CD14-positive monocyte (primary cell): ENCODE results near the gene GLOD5. TPM values are rescaled to one million over a fixed set of nuclear protein-coding genes. Genes with fewer than 3 reads are reported as not detected.

Source experiments
- DNase-seq, 3 donors: peaks; one replicate each; pipeline ENCODE4 v3.0.0-alpha.2; 2011 to 2022
- H2AFZ ChIP-seq: 2 replicates; pipeline ENCODE4 v1.6.0; 2012; ENCODE audit warnings: mild to moderate bottlenecking, low read depth, low read length, inconsistent platforms; ENCODE audit not compliant: insufficient read depth, poor library complexity, severe bottlenecking
- H3K27ac ChIP-seq, 2 donors: 1 replicate in 1 of 2; 2 replicates in 1 of 2; pipeline ENCODE4 v1.5.1; 2012 to 2013; ENCODE audit warnings: low read length in 2 of 2, control low read depth in 1 of 2, inconsistent platforms in 1 of 2, low read depth in 1 of 2, mild to moderate bottlenecking in 1 of 2
- H3K27me3 ChIP-seq, 2 donors: one replicate each; pipeline versions ENCODE4 v1.6.0 to v1.6.1; 2011 to 2013; ENCODE audit warnings: low read length in 2 of 2; ENCODE audit not compliant: control insufficient read depth in 2 of 2, insufficient read depth in 2 of 2
- H3K36me3 ChIP-seq, 2 donors: replicated peaks in 1 of 2; 1 replicate in 1 of 2; 2 replicates in 1 of 2; pipeline versions ENCODE4 v1.5.1 to v1.6.1; 2012 to 2013; ENCODE audit warnings: low read length in 2 of 2, control low read depth in 1 of 2, inconsistent platforms in 1 of 2, mild to moderate bottlenecking in 1 of 2; ENCODE audit not compliant: insufficient read depth in 2 of 2, control insufficient read depth in 1 of 2
- H3K4me1 ChIP-seq, 2 donors: 1 replicate in 1 of 2; 2 replicates in 1 of 2; pipeline versions ENCODE4 v1.5.1 to v1.6.1; 2012 to 2013; ENCODE audit warnings: low read length in 2 of 2, control low read depth in 1 of 2, inconsistent platforms in 1 of 2, mild to moderate bottlenecking in 1 of 2, moderate library complexity in 1 of 2; ENCODE audit not compliant: insufficient read depth in 2 of 2, control insufficient read depth in 1 of 2
- H3K4me2 ChIP-seq: replicated peaks from 2 replicates; pipeline ENCODE3; 2012; ENCODE audit warnings: low read length, moderate library complexity, mild to moderate bottlenecking; ENCODE audit not compliant: poor library complexity, severe bottlenecking; ENCODE audit errors: extremely low read depth
- H3K4me3 ChIP-seq, 3 experiments: fragments of 200-600 bp in 1 of 3; sonication (generic) in 1 of 3; replicated peaks in 1 of 3; 1 replicate in 2 of 3; 2 replicates in 1 of 3; pipeline ENCODE4 v1.5.1; 2011 to 2013; ENCODE audit warnings: low read length in 3 of 3, mild to moderate bottlenecking in 3 of 3, control low read depth in 2 of 3, low read depth in 2 of 3, inconsistent platforms in 1 of 3, moderate library complexity in 1 of 3
- H3K79me2 ChIP-seq: 2 replicates; pipeline ENCODE4 v1.6.0; 2012; ENCODE audit warnings: mild to moderate bottlenecking, control low read depth, inconsistent platforms, low read length, moderate library complexity; ENCODE audit not compliant: insufficient read depth
- H3K9ac ChIP-seq: 2 replicates; pipeline ENCODE4 v1.6.0; 2017; ENCODE audit warnings: low read length, mild to moderate bottlenecking; ENCODE audit not compliant: insufficient read depth, poor library complexity, severe bottlenecking
- H3K9me3 ChIP-seq, 2 donors: replicated peaks in 1 of 2; 1 replicate in 1 of 2; 2 replicates in 1 of 2; pipeline versions ENCODE4 v1.5.1 to v1.6.1; 2012 to 2013; ENCODE audit warnings: low read length in 2 of 2, control low read depth in 1 of 2; ENCODE audit not compliant: control insufficient read depth in 1 of 2, insufficient read depth in 1 of 2
- H4K20me1 ChIP-seq: 2 replicates; pipeline ENCODE4 v1.6.0; 2012; ENCODE audit warnings: mild to moderate bottlenecking, low read length, control low read depth, moderate library complexity; ENCODE audit not compliant: insufficient read depth
- H3K27ac Mint-ChIP-seq, 7 donors: one replicate each; pipeline ENCODE4 v1.8.0; 2020; ENCODE audit warnings: mild to moderate bottlenecking in 7 of 7, mixed read lengths in 7 of 7, moderate library complexity in 6 of 7, inconsistent platforms in 2 of 7
- H3K27me3 Mint-ChIP-seq, 3 donors: one replicate each; pipeline ENCODE4 v1.8.0; 2021 to 2022; ENCODE audit warnings: low read depth in 3 of 3, mild to moderate bottlenecking in 3 of 3, mixed read lengths in 3 of 3, moderate library complexity in 3 of 3, inconsistent platforms in 1 of 3
- H3K36me3 Mint-ChIP-seq, 2 donors: one replicate each; pipeline ENCODE4 v1.8.0; 2020; ENCODE audit warnings: mixed read lengths in 2 of 2, inconsistent platforms in 1 of 2, mild to moderate bottlenecking in 1 of 2
- H3K4me1 Mint-ChIP-seq: one replicate; pipeline ENCODE4 v1.8.0; 2020; ENCODE audit warnings: mild to moderate bottlenecking, mixed read lengths
- H3K4me3 Mint-ChIP-seq, 2 donors: one replicate each; pipeline ENCODE4 v1.8.0; 2020; ENCODE audit warnings: mild to moderate bottlenecking in 2 of 2, mixed read lengths in 2 of 2, moderate library complexity in 1 of 2
- H3K9me3 Mint-ChIP-seq, 7 donors: one replicate each; pipeline ENCODE4 v1.8.0; 2020 to 2022; ENCODE audit warnings: mixed read lengths in 7 of 7, mild to moderate bottlenecking in 6 of 7, moderate library complexity in 6 of 7, inconsistent platforms in 2 of 7
- WGBS: methylation state at CpG from one replicate; pipeline ENCODE4 v1.1.5; 2013; ENCODE audit warnings: missing lambda C conversion rate; ENCODE audit not compliant: insufficient coverage; 5-methylcytosine and 5-hydroxymethylcytosine counted together
- intact Hi-C, 2 donors: fragments of 100-400 bp; cut with micrococcal nuclease; formaldehyde crosslinking; loops; one replicate each; pipeline versions ENCODE4 v1.15.0 to v1.15.1; 2023
- polyA plus RNA-seq, 3 donors: library from polyadenylated mRNA; depleted of rRNA in 1 of 3; unstranded in 2 of 3; stranded (reverse) in 1 of 3; fragments of 300-500 nt in 2 of 3; fragments of >200 nt in 1 of 3; fragmentation: Illumina TruSeq in 2 of 3; gene quantifications; 1 replicate in 2 of 3; 2 replicates in 1 of 3; pipeline ENCODE4 v1.2.3, GENCODE V29; 2012 to 2021
- TF ChIP-seq, protein P1 (sequence below): fragments of 200-600 bp; IDR thresholded peaks from one replicate; pipeline ENCODE4 v1.8.0; 2022; ENCODE audit warnings: antibody characterized with exemption, mild to moderate bottlenecking

The GLOD5 gene
- polyA plus RNA-seq, 3 donors, result not detected

- intact Hi-C loops, result no loop called here
- no CpG with 5 or more reads among the region's 6 CpGs for WGBS
- H3K9me3 Mint-ChIP-seq, result peaks cover 0 to 4% (median 0%) of the 10 kb centered on the region in 7 donors
Observed at GRCh38 chrX:48781705-48782104, 20.2 kb downstream of the GLOD5 start.

DNA sequence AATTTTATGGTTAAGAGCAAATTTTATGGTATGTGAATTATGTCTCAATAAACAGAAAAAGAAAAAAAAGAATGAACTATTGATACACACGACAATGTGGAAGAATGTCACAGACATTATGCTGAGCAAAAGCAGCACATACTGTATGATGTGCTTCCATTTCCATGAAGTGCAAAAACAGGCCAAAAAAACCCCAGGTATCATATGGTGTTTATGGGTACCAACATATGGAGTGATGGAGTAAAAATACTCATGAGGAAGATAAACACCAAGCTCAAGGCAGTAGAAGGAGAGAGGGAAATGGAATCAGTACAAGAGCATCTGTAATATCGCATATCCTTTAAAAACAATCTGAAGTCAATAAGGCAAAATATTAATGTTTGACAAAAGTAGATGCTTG lies 20.7 kb downstream of the GLOD5 start:
- Histone ChIP-seq H3K9ac (no peak overlapping the region), H3K4me1 (no peaks in the 10 kb centered on the region), H2AFZ (no peak overlapping the region), H3K27me3 (no peaks in the 10 kb centered on the region), H4K20me1 (no peaks in the 10 kb centered on the region), H3K79me2 (no peaks in the 10 kb centered on the region), H3K4me3 (no peak overlapping the region), H3K4me2 (no peak overlapping the region), H3K9me3 (no peaks in the 10 kb centered on the region), H3K36me3 (no peaks in the 10 kb centered on the region), H3K27ac (no peak overlapping the region)
- Mint-ChIP-seq H3K36me3 (no peaks in the 10 kb centered on the region), H3K4me3 (no peak overlapping the region), H3K9me3 (peaks cover 0 to 4% (median 0%) of the 10 kb centered on the region in 7 donors), H3K4me1 (no peaks in the 10 kb centered on the region), H3K27me3 (peaks cover 2 to 9% (median 3%) of the 10 kb centered on the region in 3 donors), H3K27ac (no peak overlapping the region)
- WGBS, result no CpG with 5 or more reads among the region's 2 CpGs
- intact Hi-C loops, result no loop called here
- no peak for DNase-seq
- TF ChIP-seq, protein P1, sequence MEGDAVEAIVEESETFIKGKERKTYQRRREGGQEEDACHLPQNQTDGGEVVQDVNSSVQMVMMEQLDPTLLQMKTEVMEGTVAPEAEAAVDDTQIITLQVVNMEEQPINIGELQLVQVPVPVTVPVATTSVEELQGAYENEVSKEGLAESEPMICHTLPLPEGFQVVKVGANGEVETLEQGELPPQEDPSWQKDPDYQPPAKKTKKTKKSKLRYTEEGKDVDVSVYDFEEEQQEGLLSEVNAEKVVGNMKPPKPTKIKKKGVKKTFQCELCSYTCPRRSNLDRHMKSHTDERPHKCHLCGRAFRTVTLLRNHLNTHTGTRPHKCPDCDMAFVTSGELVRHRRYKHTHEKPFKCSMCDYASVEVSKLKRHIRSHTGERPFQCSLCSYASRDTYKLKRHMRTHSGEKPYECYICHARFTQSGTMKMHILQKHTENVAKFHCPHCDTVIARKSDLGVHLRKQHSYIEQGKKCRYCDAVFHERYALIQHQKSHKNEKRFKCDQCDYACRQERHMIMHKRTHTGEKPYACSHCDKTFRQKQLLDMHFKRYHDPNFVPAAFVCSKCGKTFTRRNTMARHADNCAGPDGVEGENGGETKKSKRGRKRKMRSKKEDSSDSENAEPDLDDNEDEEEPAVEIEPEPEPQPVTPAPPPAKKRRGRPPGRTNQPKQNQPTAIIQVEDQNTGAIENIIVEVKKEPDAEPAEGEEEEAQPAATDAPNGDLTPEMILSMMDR, result no peak

More at GRCh38 chrX:48781705-48782104, 20.2 kb downstream of the GLOD5 start:
- Mint-ChIP-seq H3K36me3 (no peaks in the 10 kb centered on the region), H3K27ac (no peak overlapping the region), H3K4me3 (no peak overlapping the region), H3K27me3 (peaks cover 0 to 4% (median 1%) of the 10 kb centered on the region in 3 donors), H3K4me1 (no peaks in the 10 kb centered on the region)
- no peak for DNase-seq
- Histone ChIP-seq H2AFZ (no peak overlapping the region), H3K27me3 (no peaks in the 10 kb centered on the region), H3K4me1 (no peaks in the 10 kb centered on the region), H3K36me3 (no peaks in the 10 kb centered on the region), H3K79me2 (no peaks in the 10 kb centered on the region), H3K9me3 (no peaks in the 10 kb centered on the region), H3K9ac (no peak overlapping the region), H3K27ac (no peak overlapping the region), H4K20me1 (no peaks in the 10 kb centered on the region), H3K4me2 (no peak overlapping the region), H3K4me3 (no peak overlapping the region)
- TF ChIP-seq, protein P1, result no peak
